H4 (cell line): ENCODE measurements around the gene FARS2. TPM values are rescaled to one million over a fixed set of nuclear protein-coding genes. Genes with fewer than 3 reads are reported as not detected.
"Not testable (repeated sequence)": the region's sequence is repeated elsewhere in the genome, so short reads cannot be mapped to it uniquely, and the experiment has no call there.

Source experiments
- DNase-seq: peaks from one replicate; pipeline ENCODE4 v3.0.0-alpha.2; 2015; ENCODE audit warnings: low spot score
- total RNA-seq: library from RNA; depleted of rRNA; stranded (reverse); fragments of >200 nt; shearing (Covaris generic); gene quantifications from 2 replicates; pipeline ENCODE4 v1.2.3, GENCODE V29; 2014

FARS2 gene
- total RNA-seq, 1 experiment from 2014 or later, result 19.2 TPM

DNA sequence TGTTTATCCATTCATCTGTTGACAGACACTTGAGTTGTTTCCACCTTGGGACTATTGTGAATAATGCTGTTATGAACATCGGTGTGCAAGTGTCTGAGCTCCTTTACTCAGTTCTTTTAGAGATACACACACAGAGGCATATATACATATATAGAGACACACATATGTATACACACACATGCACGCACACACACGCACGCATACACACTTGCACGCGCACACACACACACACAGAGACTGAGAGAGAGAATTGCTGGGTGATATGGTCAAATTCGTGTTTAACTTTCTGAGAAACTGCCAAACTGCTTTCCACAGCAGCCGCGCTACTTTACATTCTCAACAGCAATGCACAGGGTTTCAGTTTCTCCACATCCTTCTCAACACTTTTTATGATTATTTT lies 273.3 kb downstream of the FARS2 start:
- DNase-seq, result no peak

DNA sequence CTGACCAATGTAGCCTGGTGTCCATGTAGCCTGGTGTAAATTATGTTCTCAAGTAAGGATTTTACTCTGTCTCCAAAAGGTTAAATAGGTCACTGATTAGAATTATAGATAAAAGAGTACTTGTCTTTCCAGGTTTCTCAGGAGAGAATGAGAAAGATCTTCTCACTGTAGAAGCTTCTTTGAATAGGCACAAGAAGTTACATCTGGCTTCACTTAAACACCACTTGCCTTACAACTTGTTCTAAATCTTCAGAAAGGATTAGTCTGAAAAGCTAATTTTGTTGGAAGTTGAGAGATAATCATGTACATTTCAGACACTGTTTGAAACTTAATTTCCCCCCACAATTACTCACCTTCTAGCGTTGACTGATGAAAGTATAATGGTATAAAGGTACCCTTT lies 275.3 kb downstream of the FARS2 start:
- no peak for DNase-seq

DNA sequence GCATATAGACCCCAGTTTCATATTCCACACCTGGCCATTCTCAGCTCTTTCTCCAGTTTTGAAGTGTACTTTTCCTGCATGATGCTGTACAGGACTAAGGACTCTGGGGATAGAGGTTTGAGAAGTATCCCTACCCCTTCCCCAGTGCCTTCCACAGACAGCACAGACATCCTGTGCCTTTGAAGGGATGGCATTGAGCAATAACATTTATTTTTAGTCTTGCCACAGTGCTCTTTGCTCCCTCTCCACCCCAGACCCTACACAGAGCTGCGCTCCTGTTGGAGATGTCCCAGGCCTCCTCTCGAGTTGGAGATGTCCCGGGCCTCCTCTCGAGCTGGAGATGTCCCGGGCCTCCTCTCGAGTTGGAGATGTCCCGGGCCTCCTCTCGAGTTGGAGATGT lies 275.8 kb downstream of the FARS2 start:
- no peak for DNase-seq

DNA sequence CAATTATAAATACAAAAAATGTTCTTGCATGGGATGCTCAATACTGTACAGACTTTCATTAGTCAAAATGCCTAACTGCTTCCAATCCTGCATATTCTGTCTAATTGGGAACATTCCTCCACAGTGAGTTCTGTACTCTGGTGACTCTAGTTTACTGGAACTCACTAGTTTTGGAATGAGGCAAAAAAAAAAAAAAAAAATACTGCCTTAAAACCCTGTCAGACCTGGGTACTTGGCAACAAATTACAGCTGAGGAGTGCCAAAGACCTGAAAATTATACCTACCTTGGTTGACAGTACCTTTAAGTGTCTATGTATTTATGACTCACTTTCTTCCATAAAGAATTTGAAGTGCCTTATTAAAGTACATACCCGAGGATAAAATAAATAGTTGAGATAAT lies 276.7 kb downstream of the FARS2 start:
- DNase-seq, result no peak

DNA sequence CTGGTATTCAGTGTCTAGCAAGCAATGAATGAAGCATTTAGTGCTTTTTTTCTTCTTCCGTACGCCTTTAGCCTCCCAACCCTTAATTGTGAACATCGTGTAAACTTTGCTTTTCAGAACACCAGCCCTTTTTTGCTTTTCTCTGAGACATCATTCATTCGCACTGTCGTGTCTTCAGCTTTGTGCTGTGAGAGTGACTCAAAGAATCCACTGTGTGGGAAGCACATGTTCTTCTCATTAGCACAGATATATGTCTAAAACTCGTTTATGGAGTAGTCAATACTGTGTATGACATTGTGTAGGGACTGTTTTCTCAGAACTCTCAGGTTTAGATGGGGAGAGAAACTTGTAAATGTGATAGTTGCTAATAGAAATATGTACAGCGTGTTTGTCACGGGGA lies 279.1 kb downstream of the FARS2 start:
- no peak for DNase-seq

DNA sequence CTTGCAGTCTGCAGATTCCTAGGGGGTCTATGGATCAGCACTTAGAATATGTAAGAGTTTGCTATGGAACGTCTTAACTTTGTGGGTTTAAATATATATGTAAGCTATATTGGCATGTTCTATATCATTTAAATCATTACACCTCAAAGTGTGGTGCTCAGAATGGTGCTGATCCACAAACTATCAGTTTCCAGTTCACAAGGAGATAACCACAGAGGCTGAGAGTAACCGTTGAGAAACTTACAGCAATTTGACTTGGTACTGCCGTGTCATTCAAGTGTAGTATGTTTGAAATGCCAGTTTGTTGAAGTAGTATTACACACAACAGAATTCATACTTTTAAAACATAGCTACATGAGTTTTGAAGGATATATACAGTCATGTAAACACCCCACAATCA lies 279.7 kb downstream of the FARS2 start:
- no peak for DNase-seq

DNA sequence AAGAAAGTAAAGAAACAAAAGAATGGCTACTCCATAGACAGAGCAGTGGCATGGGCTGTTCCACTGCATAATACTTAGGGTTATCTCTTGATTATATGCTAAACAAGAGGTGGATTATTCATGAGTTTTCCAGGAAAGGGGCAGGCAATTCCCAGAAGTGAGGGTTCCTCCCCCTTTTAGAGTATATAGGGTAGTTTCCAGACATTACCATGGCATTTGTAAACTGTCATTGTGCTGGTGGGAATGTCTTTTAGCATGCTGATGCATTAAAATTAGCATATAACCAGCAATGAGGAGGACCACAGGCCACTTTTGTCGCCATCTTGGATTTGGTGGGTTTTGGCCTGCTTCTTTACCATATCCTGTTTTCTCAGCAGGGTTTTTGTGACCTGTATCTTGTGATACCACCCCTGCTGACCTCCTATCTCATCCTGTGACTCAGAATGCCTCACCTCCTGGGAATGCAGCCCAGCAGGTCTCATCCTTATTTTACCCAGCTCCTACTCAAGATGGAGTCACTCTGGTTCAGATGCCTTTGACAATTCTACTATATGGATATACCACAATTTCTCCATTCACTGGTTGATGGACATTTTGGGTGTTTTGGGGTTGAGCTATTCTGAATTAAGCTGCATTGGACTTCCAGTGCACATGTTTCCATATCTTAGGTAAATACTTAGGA lies 280.6 kb downstream of the FARS2 start:
- no peak for DNase-seq

DNA sequence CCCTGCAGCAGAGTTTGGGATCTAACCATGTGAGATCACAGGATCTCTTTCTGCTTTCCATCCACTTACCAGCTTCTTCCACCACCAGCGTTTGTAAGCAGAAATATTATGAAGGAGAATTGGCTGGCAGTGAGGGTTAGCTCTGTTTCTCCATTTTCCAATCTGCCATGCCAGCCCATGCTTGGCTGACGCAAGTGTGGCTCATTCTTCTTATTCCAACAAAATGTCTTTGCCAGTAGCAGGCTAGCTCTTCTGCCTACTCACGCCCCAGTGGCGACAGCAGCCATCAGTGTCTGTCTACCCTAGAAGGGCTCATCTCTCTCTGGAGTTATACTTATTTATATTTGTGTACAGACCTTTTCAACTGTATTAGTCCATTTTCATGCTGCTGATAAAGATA lies 286.2 kb downstream of the FARS2 start:
- DNase-seq, result no peak

DNA sequence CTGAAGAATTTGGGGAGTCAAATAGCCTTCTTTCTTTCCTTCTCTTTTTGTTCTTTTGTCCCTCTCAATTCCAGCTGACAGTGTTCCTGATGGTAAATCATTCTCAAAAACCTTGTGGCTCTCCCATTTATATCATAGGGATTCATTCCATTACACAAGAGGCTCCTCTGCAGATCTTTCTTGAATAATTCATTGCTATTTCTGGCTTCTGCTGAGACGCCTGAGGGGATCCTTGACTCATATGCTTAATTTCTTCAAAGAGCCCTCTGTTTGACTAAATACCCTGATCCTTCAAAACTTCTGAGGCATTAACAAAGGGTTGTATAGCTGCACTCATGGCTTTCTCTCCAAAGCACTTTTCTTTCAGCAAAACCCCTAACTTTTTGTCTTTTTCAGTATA lies 289.3 kb downstream of the FARS2 start:
- no peak for DNase-seq

DNA sequence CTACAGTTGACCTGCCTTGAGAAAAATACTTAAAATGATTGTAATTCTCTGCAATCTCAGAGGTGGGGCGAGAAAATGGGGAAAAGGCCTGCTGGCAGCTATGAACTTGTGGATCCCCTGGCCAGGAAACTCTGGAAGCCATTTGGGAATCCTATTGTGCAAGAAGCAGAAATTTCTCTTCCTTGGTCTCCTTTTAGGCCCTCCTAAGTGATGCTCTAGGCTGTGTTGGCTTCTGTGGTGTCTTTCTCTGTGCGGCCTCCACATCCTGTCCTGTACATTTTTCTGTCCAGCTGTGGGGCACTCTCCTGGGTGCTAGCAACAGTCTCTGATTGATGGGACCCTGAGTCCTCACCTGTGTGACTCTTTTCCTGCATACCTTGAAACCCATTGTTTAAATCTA lies 290.9 kb downstream of the FARS2 start:
- no peak for DNase-seq

DNA sequence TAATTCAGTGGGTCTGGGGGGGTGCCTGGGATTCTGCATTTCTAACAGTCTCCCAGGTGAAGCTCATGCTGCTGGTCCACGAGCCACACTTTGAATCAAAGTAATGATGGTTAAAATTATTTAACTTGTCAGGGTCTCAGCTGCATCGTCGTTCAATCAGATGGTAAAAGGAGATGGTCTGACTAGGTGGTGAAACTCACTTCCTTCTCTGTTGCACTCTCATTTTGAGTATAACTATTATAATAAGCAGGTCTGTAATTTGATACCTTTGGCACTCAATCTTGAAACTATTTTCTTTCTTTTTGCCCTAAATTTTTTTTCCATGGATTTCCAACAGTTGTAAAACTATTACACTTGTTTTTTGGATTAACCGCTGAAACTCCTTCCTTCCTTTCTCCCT lies 292.5 kb downstream of the FARS2 start:
- DNase-seq, result no peak

- no peak for DNase-seq
Observed at GRCh38 chr6:5554226-5554625, 292.9 kb downstream of the FARS2 start.

- DNase-seq, result no peak
Observed at GRCh38 chr6:5556011-5556410, 294.7 kb downstream of the FARS2 start.

GRCh38 chr6:5557506-5557905 lies 296.2 kb downstream of the FARS2 start:
- no peak for DNase-seq

DNA sequence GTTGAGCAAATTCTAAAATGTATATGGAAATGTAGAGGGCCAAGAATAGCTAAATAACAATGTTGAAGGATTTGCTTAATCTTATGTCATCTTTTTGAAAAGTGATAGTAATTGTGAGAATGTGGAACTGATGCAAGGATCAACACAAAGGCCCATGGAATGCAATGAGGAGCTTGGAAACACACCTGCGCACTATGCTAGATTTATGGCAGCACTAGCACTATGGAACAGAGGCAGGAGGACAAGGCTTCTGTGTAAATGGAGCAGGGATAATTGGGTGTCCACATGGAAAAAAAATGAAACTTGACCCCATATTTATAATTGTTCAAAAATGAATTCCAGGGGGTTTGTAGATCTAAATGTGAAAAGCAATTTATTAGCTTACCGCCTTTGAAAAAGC lies 298.3 kb downstream of the FARS2 start:
- DNase-seq, result no peak

DNA sequence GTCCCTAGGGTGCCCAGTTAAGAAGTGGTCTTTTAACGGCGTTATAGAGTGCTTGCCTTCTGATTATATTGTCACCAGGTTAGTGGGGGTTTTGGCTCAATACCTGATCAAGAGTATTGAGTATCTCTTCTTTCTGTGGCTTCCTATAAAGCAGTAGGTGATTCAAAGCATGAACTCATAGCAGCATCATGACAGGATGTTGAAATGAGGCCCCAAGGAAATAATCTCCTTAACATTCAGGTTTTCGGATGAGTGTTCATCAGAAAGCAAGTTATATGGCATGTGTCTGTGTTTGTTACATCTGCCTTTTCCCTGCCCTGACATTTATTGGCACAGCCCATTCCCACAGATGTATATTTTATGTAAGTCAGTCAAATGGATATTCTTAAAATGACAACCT lies 301.0 kb downstream of the FARS2 start:
- DNase-seq, result no peak

DNA sequence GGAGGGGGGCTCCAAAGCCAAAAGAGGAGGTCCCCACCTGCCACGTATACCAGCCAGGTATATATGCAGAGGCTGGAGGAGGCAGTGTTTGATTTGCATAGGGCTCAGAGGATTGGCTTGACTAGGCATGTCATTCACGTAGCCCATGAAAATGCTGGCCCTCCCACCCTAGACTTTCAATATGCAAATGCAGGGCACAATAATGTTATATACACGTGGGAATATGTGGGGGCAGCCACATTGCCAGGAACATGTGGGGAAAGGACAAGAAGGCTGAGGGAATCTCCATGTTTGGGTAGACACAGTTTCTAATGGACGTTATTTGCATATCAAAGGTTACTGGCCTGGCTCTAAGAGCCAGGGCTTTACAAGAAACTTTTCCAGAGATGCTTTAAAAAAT lies 301.8 kb downstream of the FARS2 start:
- no peak for DNase-seq

- not testable (repeated sequence) for DNase-seq
Observed at GRCh38 chr6:5564746-5565145, 303.4 kb downstream of the FARS2 start.

GRCh38 chr6:5565971-5566370 lies 304.7 kb downstream of the FARS2 start:
- DNase-seq, result no peak

DNA sequence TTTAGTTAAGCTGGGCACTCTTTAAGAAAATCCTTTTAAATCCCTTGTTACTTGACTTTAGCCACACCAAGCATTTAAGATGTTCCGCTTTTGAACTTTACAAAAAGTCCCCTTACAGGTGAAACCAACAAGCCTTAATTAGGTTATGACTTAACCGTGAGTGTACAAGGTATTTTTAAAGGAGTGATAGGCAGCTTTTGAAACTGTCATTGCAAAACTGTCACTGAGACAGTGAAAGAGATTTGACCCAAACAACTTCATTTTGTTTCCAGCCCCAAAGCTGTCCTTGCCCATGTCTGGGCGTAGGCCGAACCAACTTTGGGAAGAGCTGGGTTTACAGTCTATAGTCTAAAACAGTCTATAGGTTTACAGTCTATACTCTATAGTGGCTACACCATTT lies 305.4 kb downstream of the FARS2 start:
- no peak for DNase-seq

- no peak for DNase-seq
Observed at GRCh38 chr6:5567352-5567751, 306.0 kb downstream of the FARS2 start.

DNA sequence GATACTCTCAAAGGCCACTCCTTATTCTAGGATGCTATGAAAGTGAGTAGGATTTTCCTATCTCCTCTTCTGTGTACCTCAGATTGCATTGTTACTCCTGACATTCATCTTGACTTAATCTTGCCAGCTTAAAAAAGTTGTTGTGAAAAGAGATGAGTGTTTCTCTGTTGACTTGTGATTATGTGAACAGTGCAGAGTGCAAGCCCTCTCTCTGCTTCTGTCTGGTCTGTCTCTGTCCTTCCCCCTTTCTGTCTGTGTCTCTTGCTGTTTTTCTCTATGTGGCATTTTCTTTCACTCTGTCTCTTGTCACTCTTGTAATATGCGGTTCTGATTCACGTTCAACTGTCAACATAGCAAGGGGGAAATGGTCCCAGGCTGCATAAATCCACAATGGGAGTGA lies 306.6 kb downstream of the FARS2 start:
- no peak for DNase-seq

DNA sequence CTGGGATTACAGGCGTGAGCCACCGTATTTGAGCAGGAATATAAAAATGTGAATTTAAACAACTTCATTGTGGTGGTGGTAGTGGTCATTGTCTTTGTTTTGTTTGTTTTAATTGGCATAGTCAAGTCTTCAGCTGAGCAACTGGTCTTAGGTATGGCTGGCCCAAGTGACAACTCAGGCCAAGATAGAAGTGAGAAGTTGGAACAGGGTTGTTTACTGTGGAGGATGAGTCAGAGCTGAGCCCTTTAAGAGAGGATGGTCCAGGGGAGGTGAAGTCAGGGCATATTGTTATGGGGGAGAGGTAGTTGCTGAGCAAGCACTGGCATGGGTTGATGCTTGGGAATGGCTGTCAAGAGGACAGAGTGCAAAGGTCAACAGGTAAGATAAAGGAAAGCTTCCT lies 308.2 kb downstream of the FARS2 start:
- no peak for DNase-seq

DNA sequence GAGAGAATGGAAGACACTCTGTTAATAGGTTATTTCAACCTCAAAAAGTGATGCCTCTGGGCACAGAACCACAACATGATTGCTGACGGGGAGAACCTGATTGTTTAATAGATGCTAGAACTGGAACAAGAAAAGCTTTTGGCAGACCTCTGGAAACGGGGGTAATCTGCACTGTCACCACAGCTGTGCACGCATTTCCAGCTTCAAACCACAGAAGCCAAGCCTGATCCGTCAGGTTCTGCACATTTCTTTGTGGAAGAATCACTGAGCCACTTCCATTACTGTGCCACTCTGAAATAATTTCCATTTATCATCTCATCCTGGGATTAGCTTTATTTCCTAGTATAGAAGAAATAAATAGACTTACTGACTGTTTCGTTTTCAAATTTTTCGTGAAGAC lies 309.3 kb downstream of the FARS2 start:
- DNase-seq, result no peak
